ENCODE data around the gene KLK14. TPM values are rescaled to one million over a fixed set of nuclear protein-coding genes. Genes with fewer than 3 reads are reported as not detected.

Gene KLK14
- total RNA-seq, 1 donor from 2014 or later: 0.23 TPM

- FAIRE-seq (no peak), DNase-seq (ENCODE audit: low read depth) (no peak)
- no peak overlapping the region for H2AFZ ChIP-seq (ENCODE audit: low read depth, low read length)
- Mint-ChIP-seq H3K27me3 (ENCODE audit: low read depth, unreplicated experiment) (peaks cover 24% of the 10 kb centered on the region), H3K9me3 (ENCODE audit: unreplicated experiment) (peaks cover 1% of the 10 kb centered on the region), H3K27ac (ENCODE audit: unreplicated experiment) (no peak overlapping the region), H3K4me1 (ENCODE audit: low read depth, unreplicated experiment) (no peaks in the 10 kb centered on the region), H3K36me3 (ENCODE audit: low read depth, unreplicated experiment) (no peaks in the 10 kb centered on the region), H3K4me3 (ENCODE audit: unreplicated experiment) (no peak overlapping the region)
- no peak overlapping the region for H3K9ac ChIP-seq (ENCODE audit: low read length)
- H3K27ac ChIP-seq (ENCODE audit: low read depth, low read length): no peak overlapping the region
- H3K79me2 ChIP-seq (ENCODE audit: insufficient read depth, low read length): no peaks in the 10 kb centered on the region
- no peak overlapping the region for H3K4me3 ChIP-seq (ENCODE audit: insufficient read depth, low read depth, low read length)
- no peaks in the 10 kb centered on the region for H3K27me3 ChIP-seq (ENCODE audit: insufficient read depth, low read length)
- H3K4me2 ChIP-seq (ENCODE audit: low read length): no peak overlapping the region
- no peak for TF ChIP-seq CTCF (IDR thresholded peaks at IDR 0.05; ENCODE audit: insufficient read depth, low read depth, low read length)
- no peak for TF ChIP-seq EZH2 (IDR thresholded peaks at IDR 0.05; ENCODE audit: insufficient read depth, low read length)
- H4K20me1 ChIP-seq (ENCODE audit: insufficient read depth, low read length): no peaks in the 10 kb centered on the region
- no peaks in the 10 kb centered on the region for H3K9me3 ChIP-seq (ENCODE audit: insufficient read depth, low read depth, low read length)
- no peaks in the 10 kb centered on the region for H3K4me1 ChIP-seq (ENCODE audit: insufficient read depth, low read length)
- H3K36me3 ChIP-seq (ENCODE audit: insufficient read depth, low read length): no peaks in the 10 kb centered on the region
These were observed 45.5 kb upstream of the KLK14 start for GRCh38 chr19:51128227-51128626.

- no peak for FAIRE-seq
- no peak overlapping the region for H2AFZ ChIP-seq (ENCODE audit: low read depth, low read length)
- H3K9me3 Mint-ChIP-seq (ENCODE audit: unreplicated experiment): peaks cover 1% of the 10 kb centered on the region
These were observed 45.1 kb upstream of the KLK14 start for GRCh38 chr19:51127755-51128154.

More at GRCh38 chr19:51127755-51128154, 45.1 kb upstream of the KLK14 start:
- peaks cover 24% of the 10 kb centered on the region for H3K27me3 Mint-ChIP-seq (ENCODE audit: low read depth, unreplicated experiment)
- H3K4me3 Mint-ChIP-seq (ENCODE audit: unreplicated experiment): no peak overlapping the region
- H4K20me1 ChIP-seq (ENCODE audit: insufficient read depth, low read length): no peaks in the 10 kb centered on the region
- DNase-seq (ENCODE audit: low read depth): no peak
- no peak for TF ChIP-seq CTCF (IDR thresholded peaks at IDR 0.05; ENCODE audit: insufficient read depth, low read depth, low read length)
- no peak for TF ChIP-seq EZH2 (IDR thresholded peaks at IDR 0.05; ENCODE audit: insufficient read depth, low read length)
- no peaks in the 10 kb centered on the region for H3K9me3 ChIP-seq (ENCODE audit: insufficient read depth, low read depth, low read length)
- no peak overlapping the region for H3K4me3 ChIP-seq (ENCODE audit: insufficient read depth, low read depth, low read length)
- H3K27me3 ChIP-seq (ENCODE audit: insufficient read depth, low read length): no peaks in the 10 kb centered on the region
- H3K9ac ChIP-seq (ENCODE audit: low read length): no peak overlapping the region
- no peaks in the 10 kb centered on the region for H3K4me1 Mint-ChIP-seq (ENCODE audit: low read depth, unreplicated experiment)
- no peaks in the 10 kb centered on the region for H3K36me3 ChIP-seq (ENCODE audit: insufficient read depth, low read length)
- H3K27ac Mint-ChIP-seq (ENCODE audit: unreplicated experiment): no peak overlapping the region
- no peaks in the 10 kb centered on the region for H3K4me1 ChIP-seq (ENCODE audit: insufficient read depth, low read length)
- no peak overlapping the region for H3K4me2 ChIP-seq (ENCODE audit: low read length)
- H3K27ac ChIP-seq (ENCODE audit: low read depth, low read length): no peak overlapping the region
- no peaks in the 10 kb centered on the region for H3K79me2 ChIP-seq (ENCODE audit: insufficient read depth, low read length)
- no peaks in the 10 kb centered on the region for H3K36me3 Mint-ChIP-seq (ENCODE audit: low read depth, unreplicated experiment)

Data from astrocyte (in vitro differentiated cells and primary cell).